Tibial artery (tissue), 4 donors: ENCODE measurements around the gene C9orf78.

ENCODE experiments used
- DNase-seq, 2 donors: peaks; one replicate each; pipeline ENCODE4 v3.0.0-alpha.2; 2019
- H3K27ac ChIP-seq, 2 donors: fragments of 200-600 bp; sonication (generic) in 1 of 2; 1 replicate in 1 of 2; 2 replicates in 1 of 2; pipeline ENCODE4 v1.5.1; 2018 to 2019; ENCODE audit warnings: mild to moderate bottlenecking in 1 of 2
- H3K27me3 ChIP-seq, 2 donors: fragments of 200-600 bp; sonication (generic) in 1 of 2; one replicate each; pipeline versions ENCODE4 v1.5.1 to v1.6.0; 2016 to 2019
- H3K36me3 ChIP-seq, 3 donors: fragments of 200-600 bp; sonication (generic) in 2 of 3; one replicate each; pipeline ENCODE4 v1.5.1; 2016 to 2019; ENCODE audit warnings: mild to moderate bottlenecking in 2 of 3
- H3K4me1 ChIP-seq, 4 donors: fragments of 200-600 bp; sonication (generic) in 2 of 4; 1 replicate in 3 of 4; 2 replicates in 1 of 4; pipeline ENCODE4 v1.5.1; 2016 to 2019
- H3K4me3 ChIP-seq, 2 donors: fragments of 200-600 bp; sonication (generic) in 1 of 2; 1 replicate in 1 of 2; 2 replicates in 1 of 2; pipeline ENCODE4 v1.5.1; 2018 to 2019; ENCODE audit warnings: mild to moderate bottlenecking in 2 of 2
- H3K9me3 ChIP-seq, 3 donors: fragments of 200-600 bp; sonication (generic) in 1 of 3; one replicate each; pipeline ENCODE4 v1.5.1; 2016 to 2019
- intact Hi-C: fragments of 100-400 bp; cut with DNase I; formaldehyde crosslinking; loops from one replicate; pipeline ENCODE4 v1.15.0; 2023; ENCODE audit warnings: low total_unique reads
- TF ChIP-seq, protein P1 (sequence below), 2 experiments: fragments of 200-600 bp in 1 of 2; fragments of 450-650 bp in 1 of 2; IDR thresholded peaks; one replicate each; pipeline ENCODE4 v1.5.1; 2017 to 2019; ENCODE audit warnings: antibody characterized with exemption in 2 of 2, mild to moderate bottlenecking in 1 of 2, moderate library complexity in 1 of 2

The C9orf78 gene

DNA sequence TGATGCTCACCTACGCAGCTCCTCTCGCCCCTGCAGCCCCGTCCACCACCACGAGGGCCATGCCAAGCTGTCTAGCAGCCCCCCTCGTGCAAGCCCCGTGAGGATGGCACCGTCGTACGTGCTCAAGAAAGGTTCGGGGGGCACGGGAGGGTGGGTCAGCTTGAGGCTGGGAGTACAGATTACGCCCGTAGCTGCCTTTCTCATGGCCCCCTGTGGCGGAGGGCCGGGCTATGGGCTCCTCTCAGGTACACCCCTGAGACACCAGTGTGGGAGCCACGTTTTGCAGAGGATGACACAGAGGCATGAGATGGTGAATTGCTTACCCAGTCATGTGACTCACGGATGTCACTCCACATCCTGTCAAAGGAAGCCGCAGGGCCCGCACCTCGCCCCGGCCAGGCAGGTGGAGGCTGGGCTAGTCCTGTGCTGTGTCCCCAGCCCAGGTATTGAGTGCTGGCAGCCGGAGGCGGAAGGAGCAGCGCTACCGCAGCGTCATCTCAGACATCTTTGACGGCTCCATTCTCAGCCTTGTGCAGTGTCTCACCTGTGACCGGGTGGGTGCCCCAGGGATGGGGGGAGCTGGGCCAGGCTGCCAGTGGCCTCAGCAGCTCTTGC is 33.9 kb upstream of the C9orf78 start:
- TF ChIP-seq, protein P1, sequence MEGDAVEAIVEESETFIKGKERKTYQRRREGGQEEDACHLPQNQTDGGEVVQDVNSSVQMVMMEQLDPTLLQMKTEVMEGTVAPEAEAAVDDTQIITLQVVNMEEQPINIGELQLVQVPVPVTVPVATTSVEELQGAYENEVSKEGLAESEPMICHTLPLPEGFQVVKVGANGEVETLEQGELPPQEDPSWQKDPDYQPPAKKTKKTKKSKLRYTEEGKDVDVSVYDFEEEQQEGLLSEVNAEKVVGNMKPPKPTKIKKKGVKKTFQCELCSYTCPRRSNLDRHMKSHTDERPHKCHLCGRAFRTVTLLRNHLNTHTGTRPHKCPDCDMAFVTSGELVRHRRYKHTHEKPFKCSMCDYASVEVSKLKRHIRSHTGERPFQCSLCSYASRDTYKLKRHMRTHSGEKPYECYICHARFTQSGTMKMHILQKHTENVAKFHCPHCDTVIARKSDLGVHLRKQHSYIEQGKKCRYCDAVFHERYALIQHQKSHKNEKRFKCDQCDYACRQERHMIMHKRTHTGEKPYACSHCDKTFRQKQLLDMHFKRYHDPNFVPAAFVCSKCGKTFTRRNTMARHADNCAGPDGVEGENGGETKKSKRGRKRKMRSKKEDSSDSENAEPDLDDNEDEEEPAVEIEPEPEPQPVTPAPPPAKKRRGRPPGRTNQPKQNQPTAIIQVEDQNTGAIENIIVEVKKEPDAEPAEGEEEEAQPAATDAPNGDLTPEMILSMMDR (IDR thresholded peaks at IDR 0.05) = no peak
- Histone ChIP-seq H3K36me3 (peaks cover 15 to 74% (median 48%) of the 10 kb centered on the region in 3 donors), H3K27ac (no peak overlapping the region), H3K9me3 (no peaks in the 10 kb centered on the region), H3K4me1 (no peaks in the 10 kb centered on the region), H3K4me3 (no peak overlapping the region), H3K27me3 (no peaks in the 10 kb centered on the region)
- no peak for DNase-seq
- intact Hi-C loops = no loop called here

DNA sequence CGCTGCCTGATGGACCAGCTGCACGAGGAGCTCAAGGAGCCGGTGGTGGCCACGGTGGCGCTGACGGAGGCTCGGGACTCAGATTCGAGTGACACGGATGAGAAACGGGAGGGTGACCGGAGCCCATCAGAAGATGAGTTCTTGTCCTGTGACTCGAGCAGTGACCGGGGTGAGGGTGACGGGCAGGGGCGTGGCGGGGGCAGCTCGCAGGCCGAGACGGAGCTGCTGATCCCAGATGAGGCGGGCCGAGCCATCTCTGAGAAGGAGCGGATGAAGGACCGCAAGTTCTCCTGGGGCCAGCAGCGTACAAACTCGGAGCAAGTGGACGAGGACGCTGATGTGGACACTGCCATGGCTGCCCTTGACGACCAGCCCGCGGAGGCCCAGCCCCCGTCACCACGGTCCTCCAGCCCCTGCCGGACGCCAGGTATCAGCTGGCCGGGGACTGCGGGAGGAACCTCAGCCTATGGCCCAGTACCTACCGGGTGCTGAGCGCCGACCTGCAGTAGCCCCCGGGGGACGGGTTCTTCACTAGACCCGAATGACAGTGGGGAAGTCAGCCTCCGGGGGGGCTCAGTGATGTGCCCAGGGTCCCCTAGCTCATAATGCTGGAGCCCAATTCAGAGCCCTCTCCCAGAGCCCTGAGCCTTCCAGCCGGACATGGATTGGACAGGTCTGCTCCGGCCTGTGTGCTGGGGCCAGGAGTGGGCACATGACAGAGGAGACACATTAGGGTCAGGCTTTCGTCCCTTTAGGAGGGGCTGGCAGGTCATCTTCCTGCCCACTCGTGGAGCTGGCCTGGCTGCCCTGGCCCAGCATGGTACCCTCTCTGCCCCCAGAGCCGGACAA is 33.2 kb upstream of the C9orf78 start:
- H3K27ac ChIP-seq = no peak overlapping the region
- H3K4me1 ChIP-seq = no peaks in the 10 kb centered on the region
- H3K36me3 ChIP-seq = peaks cover 11 to 81% (median 55%) of the 10 kb centered on the region in 3 donors

DNA sequence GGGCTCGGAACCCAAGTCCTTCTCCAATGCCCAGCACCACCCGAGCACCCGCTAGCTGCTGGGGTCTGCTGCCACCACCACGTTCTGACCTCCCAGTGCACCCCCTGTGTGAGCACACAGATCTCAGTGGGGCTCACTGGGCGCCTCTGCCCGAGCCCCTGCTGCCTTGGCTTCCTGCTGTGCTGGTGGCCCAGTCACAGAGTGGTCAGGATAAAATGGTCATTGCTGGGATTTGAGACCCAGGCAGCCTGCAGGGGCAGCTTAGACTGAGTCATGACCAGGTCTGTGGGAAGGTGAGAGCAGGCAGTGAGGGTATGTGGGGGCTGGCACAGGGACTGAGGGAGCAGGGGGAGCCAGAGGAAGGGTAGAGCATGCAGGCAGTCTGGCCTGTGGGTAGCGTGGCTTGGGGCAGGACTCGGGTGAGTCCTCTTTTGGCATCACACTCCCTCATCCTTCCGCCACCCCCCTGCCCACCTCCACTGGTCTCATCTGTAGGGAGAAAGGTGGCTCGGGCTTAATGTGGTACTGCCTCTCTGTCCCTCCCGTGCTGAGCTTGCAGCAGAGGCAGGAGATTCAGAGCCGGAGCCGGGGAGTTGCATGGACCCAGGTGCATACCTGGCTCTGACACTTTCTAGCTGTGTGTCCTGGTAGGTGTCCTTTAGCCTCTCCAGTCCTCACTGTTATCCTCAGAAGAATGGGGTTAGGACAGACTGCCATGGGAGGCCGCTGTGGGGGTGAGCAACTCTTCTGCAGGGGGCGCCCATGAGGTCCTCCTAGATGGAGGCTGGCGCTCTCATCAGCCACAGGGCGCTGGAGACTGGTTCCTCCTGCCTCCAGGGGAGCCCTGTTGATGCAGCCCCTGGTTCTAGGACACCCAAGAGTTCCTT is 32.3 kb upstream of the C9orf78 start:
- H3K4me1 ChIP-seq = no peaks in the 10 kb centered on the region
- DNase-seq = no peak
- intact Hi-C loops = no loop called here
- no peak overlapping the region for H3K4me3 ChIP-seq
- H3K27me3 ChIP-seq = no peaks in the 10 kb centered on the region
- H3K27ac ChIP-seq = no peak overlapping the region
- TF ChIP-seq, protein P1 (IDR thresholded peaks at IDR 0.05) = no peak
- H3K36me3 ChIP-seq = peaks cover 17 to 90% (median 60%) of the 10 kb centered on the region in 3 donors
- H3K9me3 ChIP-seq = no peaks in the 10 kb centered on the region

More for the DNA sequence above, 33.2 kb upstream of the C9orf78 start:
- intact Hi-C loops = no loop called here
- TF ChIP-seq, protein P1 (IDR thresholded peaks at IDR 0.05) = no peak
- Histone ChIP-seq H3K4me3 (no peak overlapping the region), H3K9me3 (no peaks in the 10 kb centered on the region), H3K27me3 (no peaks in the 10 kb centered on the region)
- no peak for DNase-seq

DNA sequence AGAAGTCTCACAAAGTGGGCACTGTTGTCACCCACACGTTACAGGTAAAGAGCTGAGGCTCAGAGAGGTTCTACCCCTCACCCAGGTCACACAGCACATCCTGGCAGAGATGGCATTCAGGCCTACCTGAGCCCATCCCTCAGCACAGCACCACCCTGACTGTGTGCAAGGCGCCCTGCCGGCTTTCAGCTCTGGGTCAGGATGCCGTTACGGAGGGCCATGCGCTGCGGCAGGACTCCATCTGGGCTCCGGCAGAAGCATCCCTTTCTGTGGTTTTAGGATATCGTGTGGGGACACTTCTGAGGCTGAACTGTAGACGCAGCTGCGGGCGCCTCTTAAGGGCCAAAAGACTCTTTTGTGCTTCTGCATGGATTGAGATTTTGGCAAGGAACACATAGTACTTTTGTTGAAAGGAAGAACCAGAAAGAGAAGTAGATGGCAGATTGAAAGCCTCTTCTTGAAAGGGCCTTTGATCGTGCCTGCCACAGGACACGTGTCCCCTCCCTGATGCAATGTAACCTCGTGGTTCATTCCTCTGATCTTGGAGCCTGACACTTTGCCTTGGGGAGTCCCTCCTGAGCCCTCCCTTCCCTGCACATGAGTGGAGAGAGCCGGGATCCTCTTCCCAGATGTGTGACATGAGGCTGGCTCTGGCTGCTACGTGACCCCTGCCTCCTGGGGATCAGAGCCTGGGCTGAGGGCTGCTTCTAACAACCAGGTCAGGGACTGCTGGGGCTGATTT is 31.5 kb upstream of the C9orf78 start:
- TF ChIP-seq, protein P1 (IDR thresholded peaks at IDR 0.05) = no peak
- no peak for DNase-seq
- H3K27ac ChIP-seq = no peak overlapping the region

More for the DNA sequence above, 31.5 kb upstream of the C9orf78 start:
- Histone ChIP-seq H3K9me3 (no peaks in the 10 kb centered on the region), H3K4me3 (no peak overlapping the region), H3K36me3 (peaks cover 25 to 98% (median 67%) of the 10 kb centered on the region in 3 donors), H3K27me3 (no peaks in the 10 kb centered on the region), H3K4me1 (no peaks in the 10 kb centered on the region)
- intact Hi-C loops = no loop called here
